COLO668 (cell line): Measurements from ENCODE around the gene RACGAP1.
A peak's percentile ranks its signal among the peaks of the same experiment; 100 is the strongest.
"Not testable (repeated sequence)": the region's sequence is repeated elsewhere in the genome, so short reads cannot be mapped to it uniquely, and the experiment has no call there.

Experiments used
- DNase-seq: peaks from one replicate; lab custom pipeline; 2025; ENCODE audit not compliant: unreplicated experiment; lab: John Stamatoyannopoulos, UW

Gene RACGAP1

GRCh38 chr12:49990273-49990672 lies 35.0 kb downstream of the RACGAP1 start:
- no peak for DNase-seq

GRCh38 chr12:49989400-49989799 lies 35.9 kb downstream of the RACGAP1 start:
- DNase-seq: not testable (repeated sequence)

GRCh38 chr12:49987625-49988303 lies 37.5 kb downstream of the RACGAP1 start:
- DNase-seq: no peak

- DNase-seq: not testable (repeated sequence)
Measured at GRCh38 chr12:49986476-49986875, 38.8 kb downstream of the RACGAP1 start.

GRCh38 chr12:49985981-49986380 lies 39.3 kb downstream of the RACGAP1 start:
- no peak for DNase-seq

GRCh38 chr12:49984476-49985359 lies 40.6 kb downstream of the RACGAP1 start:
- DNase-seq: no peak

- no peak for DNase-seq
Measured at GRCh38 chr12:49983892-49984291, 41.4 kb downstream of the RACGAP1 start.

- DNase-seq: no peak
Measured at GRCh38 chr12:49982246-49983087, 42.8 kb downstream of the RACGAP1 start.

- no peak for DNase-seq
Measured at GRCh38 chr12:49980501-49981349, 44.6 kb downstream of the RACGAP1 start.

- DNase-seq: no peak
Measured at GRCh38 chr12:49979791-49980190, 45.5 kb downstream of the RACGAP1 start.

GRCh38 chr12:49979016-49979586 lies 46.2 kb downstream of the RACGAP1 start:
- DNase-seq: no peak

GRCh38 chr12:49978125-49978524 lies 47.2 kb downstream of the RACGAP1 start:
- no peak for DNase-seq

- DNase-seq: no peak
Measured at GRCh38 chr12:49976557-49976956, 48.7 kb downstream of the RACGAP1 start.

GRCh38 chr12:49975318-49975761 lies 50.0 kb downstream of the RACGAP1 start:
- no peak for DNase-seq

- no peak for DNase-seq
Measured at GRCh38 chr12:49974677-49975317, 50.5 kb downstream of the RACGAP1 start.

- DNase-seq: peak; percentile 17
Measured at GRCh38 chr12:49974231-49974675, 51.0 kb downstream of the RACGAP1 start.

- DNase-seq: no peak
Measured at GRCh38 chr12:49973361-49973830, 51.9 kb downstream of the RACGAP1 start.

GRCh38 chr12:49972641-49973360 lies 52.5 kb downstream of the RACGAP1 start, which contains the start of gene AQP6:
Gene AQP6, plus strand, starts transcription at chr12:49972947. Its CDS starts 227 bp downstream, at chr12:49973174.
- DNase-seq: no peak
